ENCODE measurements around the gene VPS33B.

GRCh38 chr15:91051248-91051647 lies 28.9 kb upstream of the VPS33B start:
- TF ChIP-seq POLR2A (IDR thresholded peaks at IDR 0.05) (no peak), CTCF (IDR thresholded peaks at IDR 0.05) (no peak)

Data from thyroid gland (tissue), 4 donors.